GM12891 (cell line): Measurements from ENCODE around the gene FCGR3A.
"Not testable (repeated sequence)": the region's sequence is repeated elsewhere in the genome, so short reads cannot be mapped to it uniquely, and the experiment has no call there.

Experiments used
- POLR2A ChIP-seq: IDR thresholded peaks from 2 replicates; pipeline ENCODE4 v1.6.1; 2011; ENCODE audit warnings: low read depth, low read length, control low read depth
- POLR2AphosphoS5 ChIP-seq: IDR thresholded peaks from 2 replicates; pipeline ENCODE4 v1.6.1; 2011; ENCODE audit warnings: low read depth, low read length, control low read depth
- TAF1 ChIP-seq: IDR thresholded peaks from 2 replicates; pipeline ENCODE4 v1.6.1; 2011; ENCODE audit warnings: low read depth, low read length, control low read depth

- not testable (repeated sequence) for TF ChIP-seq POLR2A, TAF1, POLR2AphosphoS5
Observed at GRCh38 chr1:161593092-161593755, 43.6 kb upstream of the FCGR3A start.
